HepG2 (cell line): ENCODE data around the gene RINL. TPM values are rescaled to one million over a fixed set of nuclear protein-coding genes. Genes with fewer than 3 reads are reported as not detected.

ENCODE experiments used
- ATF7-NPFF ChIP-seq: sonication (generic); formaldehyde crosslinking; IDR thresholded peaks from 2 replicates; pipeline ENCODE4 v1.8.1; 2023; ENCODE audit warnings: mild to moderate bottlenecking, low read depth, missing genetic modification reagents, moderate library complexity
- HNRNPH1 ChIP-seq: fragments of 200-400 bp; formaldehyde crosslinking; optimal IDR thresholded peaks from 2 replicates; pipeline ENCODE3; 2017; ENCODE audit warnings: mild to moderate bottlenecking, low read depth, low read length
- KDM6A ChIP-seq: IDR thresholded peaks from 2 replicates; pipeline ENCODE4 v1.6.1; 2016; ENCODE audit warnings: low read depth
- MBD4 ChIP-seq: IDR thresholded peaks from 2 replicates; pipeline ENCODE4 v1.6.1; 2012; ENCODE audit warnings: low read length, inconsistent platforms, borderline replicate concordance
- PHF21A ChIP-seq: sonication (generic); formaldehyde crosslinking; IDR thresholded peaks from 2 replicates; pipeline ENCODE4 v1.5.0; 2020; ENCODE audit warnings: mild to moderate bottlenecking, missing genetic modification reagents
- PPARG ChIP-seq: conservative IDR thresholded peaks from 2 replicates; pipeline ENCODE4 v1.6.1; 2016; ENCODE audit warnings: missing biosample characterization, missing genetic modification reagents
- RNF2 ChIP-seq: fragments of 450-650 bp; conservative IDR thresholded peaks from 2 replicates; pipeline ENCODE4 v1.6.1; 2016; ENCODE audit warnings: low read depth
- SP4 ChIP-seq: sonication (generic); formaldehyde crosslinking; IDR thresholded peaks from 2 replicates; pipeline ENCODE4 v1.8.1; 2023; ENCODE audit warnings: mild to moderate bottlenecking, missing genetic modification reagents
- ZMYM3 ChIP-seq: sonication (generic); formaldehyde crosslinking; IDR thresholded peaks from 2 replicates; pipeline ENCODE4 v1.5.1; 2020; ENCODE audit warnings: mild to moderate bottlenecking, missing genetic modification reagents
- ZNF224 ChIP-seq: sonication (generic); formaldehyde crosslinking; IDR thresholded peaks from 2 replicates; pipeline ENCODE4 v1.5.0; 2020; ENCODE audit warnings: mild to moderate bottlenecking, missing genetic modification reagents
- ZNF660 ChIP-seq: sonication (generic); formaldehyde crosslinking; IDR thresholded peaks from 2 replicates; pipeline ENCODE4 v1.5.1; 2020; ENCODE audit warnings: mild to moderate bottlenecking, low read depth, missing genetic modification reagents, borderline replicate concordance
- polyA plus RNA-seq, 8 experiments: library from polyadenylated mRNA; depleted of rRNA in 3 of 8; stranded (reverse) in 7 of 8; unstranded in 1 of 8; fragments of >200 nt; fragmentation: Illumina TruSeq in 4 of 8; extraction: Trizol in 4 of 8; gene quantifications; 2 replicates each; pipeline versions ENCODE4 v1.2.1 to v1.2.3, GENCODE V29; 2011 to 2016; ENCODE audit warnings: low read depth in 4 of 8, missing spikeins in 1 of 8, mixed read lengths in 1 of 8; ENCODE audit not compliant: insufficient read depth in 1 of 8
- total RNA-seq, 5 experiments: library from RNA; depleted of rRNA; stranded (reverse); fragments of >200 nt; fragmentation: Illumina TruSeq; extraction: Trizol; gene quantifications; 2 replicates each; pipeline ENCODE4 v1.2.3, GENCODE V29; 2016; ENCODE audit warnings: low read depth in 1 of 5
- TF ChIP-seq, protein P1 (sequence below), 2 experiments: IDR thresholded peaks; 2 replicates each; pipeline ENCODE4 v1.6.1; 2011 to 2012; ENCODE audit warnings: low read length in 2 of 2, borderline replicate concordance in 1 of 2, low read depth in 1 of 2, mild to moderate bottlenecking in 1 of 2, moderate library complexity in 1 of 2
- TF ChIP-seq, protein P2 (sequence below): sonication (generic); formaldehyde crosslinking; IDR thresholded peaks from 2 replicates; pipeline ENCODE4 v1.5.0; 2020; ENCODE audit warnings: missing genetic modification reagents
- TF ChIP-seq, protein P3 (sequence below): sonication (generic); formaldehyde crosslinking; IDR thresholded peaks from 2 replicates; pipeline ENCODE4 v1.4.0; 2020; ENCODE audit warnings: mild to moderate bottlenecking, missing genetic modification reagents
- TF ChIP-seq, protein P4 (sequence below): sonication (generic); formaldehyde crosslinking; IDR thresholded peaks from 2 replicates; pipeline ENCODE4 v1.8.0; 2022; ENCODE audit warnings: mild to moderate bottlenecking, missing genetic modification reagents, moderate library complexity
- TF ChIP-seq, protein P5 (sequence below): sonication (generic); formaldehyde crosslinking; IDR thresholded peaks from 2 replicates; pipeline ENCODE4 v1.4.0; 2020; ENCODE audit warnings: missing genetic modification reagents
- TF ChIP-seq, protein P6 (sequence below): sonication (generic); formaldehyde crosslinking; IDR thresholded peaks from 2 replicates; pipeline ENCODE4 v1.5.0; 2020; ENCODE audit warnings: missing genetic modification reagents
- TF ChIP-seq, protein P7 (sequence below): fragments of 450-650 bp; IDR thresholded peaks from 2 replicates; pipeline ENCODE4 v1.6.1; 2016

Gene RINL
- total and polyA plus RNA-seq, 2 of the 13 experiments (the other 11 are each of a cell fraction or from before 2014, with no cell fraction given) = 11.4 to 18.0 TPM

DNA sequence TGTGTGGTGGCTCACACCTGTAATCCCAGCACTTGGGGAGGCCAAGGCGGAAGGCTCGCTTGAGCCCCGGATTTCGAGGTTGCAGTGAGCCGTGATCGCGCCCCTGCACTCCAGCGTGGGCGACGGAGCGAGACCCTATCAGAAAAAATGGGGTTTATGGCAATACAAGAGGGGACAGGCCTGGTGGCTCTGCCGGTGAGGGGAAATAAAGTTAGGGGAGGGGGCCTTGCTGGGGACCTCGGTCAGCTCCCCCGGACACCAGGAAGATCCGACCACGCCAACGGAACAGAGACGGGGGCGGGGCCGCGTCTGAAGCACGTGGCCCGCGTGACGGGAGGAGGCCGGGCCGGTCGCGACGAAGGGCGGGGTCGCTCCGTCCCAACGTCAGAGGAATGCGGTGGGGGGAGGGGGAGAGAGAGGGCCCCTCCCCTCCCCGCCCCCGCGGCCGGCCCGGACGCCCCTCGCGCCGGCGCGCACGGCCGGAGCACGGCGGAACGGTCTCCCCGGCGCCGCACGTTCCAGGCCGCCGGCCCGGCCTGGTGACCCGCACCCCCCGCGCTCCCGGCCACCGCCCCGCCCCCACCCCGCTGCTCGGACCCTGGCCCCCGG is 26.3 kb downstream of the RINL start (continued):
- TF ChIP-seq, protein P1, sequence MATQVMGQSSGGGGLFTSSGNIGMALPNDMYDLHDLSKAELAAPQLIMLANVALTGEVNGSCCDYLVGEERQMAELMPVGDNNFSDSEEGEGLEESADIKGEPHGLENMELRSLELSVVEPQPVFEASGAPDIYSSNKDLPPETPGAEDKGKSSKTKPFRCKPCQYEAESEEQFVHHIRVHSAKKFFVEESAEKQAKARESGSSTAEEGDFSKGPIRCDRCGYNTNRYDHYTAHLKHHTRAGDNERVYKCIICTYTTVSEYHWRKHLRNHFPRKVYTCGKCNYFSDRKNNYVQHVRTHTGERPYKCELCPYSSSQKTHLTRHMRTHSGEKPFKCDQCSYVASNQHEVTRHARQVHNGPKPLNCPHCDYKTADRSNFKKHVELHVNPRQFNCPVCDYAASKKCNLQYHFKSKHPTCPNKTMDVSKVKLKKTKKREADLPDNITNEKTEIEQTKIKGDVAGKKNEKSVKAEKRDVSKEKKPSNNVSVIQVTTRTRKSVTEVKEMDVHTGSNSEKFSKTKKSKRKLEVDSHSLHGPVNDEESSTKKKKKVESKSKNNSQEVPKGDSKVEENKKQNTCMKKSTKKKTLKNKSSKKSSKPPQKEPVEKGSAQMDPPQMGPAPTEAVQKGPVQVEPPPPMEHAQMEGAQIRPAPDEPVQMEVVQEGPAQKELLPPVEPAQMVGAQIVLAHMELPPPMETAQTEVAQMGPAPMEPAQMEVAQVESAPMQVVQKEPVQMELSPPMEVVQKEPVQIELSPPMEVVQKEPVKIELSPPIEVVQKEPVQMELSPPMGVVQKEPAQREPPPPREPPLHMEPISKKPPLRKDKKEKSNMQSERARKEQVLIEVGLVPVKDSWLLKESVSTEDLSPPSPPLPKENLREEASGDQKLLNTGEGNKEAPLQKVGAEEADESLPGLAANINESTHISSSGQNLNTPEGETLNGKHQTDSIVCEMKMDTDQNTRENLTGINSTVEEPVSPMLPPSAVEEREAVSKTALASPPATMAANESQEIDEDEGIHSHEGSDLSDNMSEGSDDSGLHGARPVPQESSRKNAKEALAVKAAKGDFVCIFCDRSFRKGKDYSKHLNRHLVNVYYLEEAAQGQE (IDR thresholded peaks at IDR 0.05; ENCODE audit: borderline replicate concordance in 1 of 2, low read depth in 1 of 2, low read length in 2 of 2) = no peak; a peak in 2 of 4 replicates
- TF ChIP-seq HNRNPH1 (no peak), MBD4 (no peak), PPARG (CRISPR knock-in tag) (no peak), ZMYM3 (peak; percentile 48), RNF2 (no peak), PHF21A (CRISPR knock-in tag) (peak; percentile 39; the same call in 1 of the 2 replicates), ATF7-NPFF (CRISPR knock-in tag) (0 out of 2 replicates have a peak, but pooled peaks have one; percentile 63), KDM6A (CRISPR knock-in tag) (no peak), SP4 (peak; percentile 66; the same call in 1 of the 2 replicates), ZNF660 (CRISPR knock-in tag) (no peak), ZNF224 (CRISPR knock-in tag) (no peak)
- TF ChIP-seq, protein P2, sequence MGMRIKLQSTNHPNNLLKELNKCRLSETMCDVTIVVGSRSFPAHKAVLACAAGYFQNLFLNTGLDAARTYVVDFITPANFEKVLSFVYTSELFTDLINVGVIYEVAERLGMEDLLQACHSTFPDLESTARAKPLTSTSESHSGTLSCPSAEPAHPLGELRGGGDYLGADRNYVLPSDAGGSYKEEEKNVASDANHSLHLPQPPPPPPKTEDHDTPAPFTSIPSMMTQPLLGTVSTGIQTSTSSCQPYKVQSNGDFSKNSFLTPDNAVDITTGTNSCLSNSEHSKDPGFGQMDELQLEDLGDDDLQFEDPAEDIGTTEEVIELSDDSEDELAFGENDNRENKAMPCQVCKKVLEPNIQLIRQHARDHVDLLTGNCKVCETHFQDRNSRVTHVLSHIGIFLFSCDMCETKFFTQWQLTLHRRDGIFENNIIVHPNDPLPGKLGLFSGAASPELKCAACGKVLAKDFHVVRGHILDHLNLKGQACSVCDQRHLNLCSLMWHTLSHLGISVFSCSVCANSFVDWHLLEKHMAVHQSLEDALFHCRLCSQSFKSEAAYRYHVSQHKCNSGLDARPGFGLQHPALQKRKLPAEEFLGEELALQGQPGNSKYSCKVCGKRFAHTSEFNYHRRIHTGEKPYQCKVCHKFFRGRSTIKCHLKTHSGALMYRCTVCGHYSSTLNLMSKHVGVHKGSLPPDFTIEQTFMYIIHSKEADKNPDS (CRISPR knock-in tag) = no peak
- TF ChIP-seq, protein P3, sequence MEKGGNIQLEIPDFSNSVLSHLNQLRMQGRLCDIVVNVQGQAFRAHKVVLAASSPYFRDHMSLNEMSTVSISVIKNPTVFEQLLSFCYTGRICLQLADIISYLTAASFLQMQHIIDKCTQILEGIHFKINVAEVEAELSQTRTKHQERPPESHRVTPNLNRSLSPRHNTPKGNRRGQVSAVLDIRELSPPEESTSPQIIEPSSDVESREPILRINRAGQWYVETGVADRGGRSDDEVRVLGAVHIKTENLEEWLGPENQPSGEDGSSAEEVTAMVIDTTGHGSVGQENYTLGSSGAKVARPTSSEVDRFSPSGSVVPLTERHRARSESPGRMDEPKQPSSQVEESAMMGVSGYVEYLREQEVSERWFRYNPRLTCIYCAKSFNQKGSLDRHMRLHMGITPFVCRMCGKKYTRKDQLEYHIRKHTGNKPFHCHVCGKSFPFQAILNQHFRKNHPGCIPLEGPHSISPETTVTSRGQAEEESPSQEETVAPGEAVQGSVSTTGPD (CRISPR knock-in tag) = no peak
- TF ChIP-seq, protein P4, sequence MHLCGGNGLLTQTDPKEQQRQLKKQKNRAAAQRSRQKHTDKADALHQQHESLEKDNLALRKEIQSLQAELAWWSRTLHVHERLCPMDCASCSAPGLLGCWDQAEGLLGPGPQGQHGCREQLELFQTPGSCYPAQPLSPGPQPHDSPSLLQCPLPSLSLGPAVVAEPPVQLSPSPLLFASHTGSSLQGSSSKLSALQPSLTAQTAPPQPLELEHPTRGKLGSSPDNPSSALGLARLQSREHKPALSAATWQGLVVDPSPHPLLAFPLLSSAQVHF (CRISPR knock-in tag) = no peak; the same call in 1 of the 2 replicates
- TF ChIP-seq, protein P5, sequence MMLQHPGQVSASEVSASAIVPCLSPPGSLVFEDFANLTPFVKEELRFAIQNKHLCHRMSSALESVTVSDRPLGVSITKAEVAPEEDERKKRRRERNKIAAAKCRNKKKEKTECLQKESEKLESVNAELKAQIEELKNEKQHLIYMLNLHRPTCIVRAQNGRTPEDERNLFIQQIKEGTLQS (CRISPR knock-in tag) = no peak; the same call in 1 of the 2 replicates
- TF ChIP-seq, protein P6, sequence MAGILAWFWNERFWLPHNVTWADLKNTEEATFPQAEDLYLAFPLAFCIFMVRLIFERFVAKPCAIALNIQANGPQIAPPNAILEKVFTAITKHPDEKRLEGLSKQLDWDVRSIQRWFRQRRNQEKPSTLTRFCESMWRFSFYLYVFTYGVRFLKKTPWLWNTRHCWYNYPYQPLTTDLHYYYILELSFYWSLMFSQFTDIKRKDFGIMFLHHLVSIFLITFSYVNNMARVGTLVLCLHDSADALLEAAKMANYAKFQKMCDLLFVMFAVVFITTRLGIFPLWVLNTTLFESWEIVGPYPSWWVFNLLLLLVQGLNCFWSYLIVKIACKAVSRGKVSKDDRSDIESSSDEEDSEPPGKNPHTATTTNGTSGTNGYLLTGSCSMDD = no peak
- TF ChIP-seq, protein P7, sequence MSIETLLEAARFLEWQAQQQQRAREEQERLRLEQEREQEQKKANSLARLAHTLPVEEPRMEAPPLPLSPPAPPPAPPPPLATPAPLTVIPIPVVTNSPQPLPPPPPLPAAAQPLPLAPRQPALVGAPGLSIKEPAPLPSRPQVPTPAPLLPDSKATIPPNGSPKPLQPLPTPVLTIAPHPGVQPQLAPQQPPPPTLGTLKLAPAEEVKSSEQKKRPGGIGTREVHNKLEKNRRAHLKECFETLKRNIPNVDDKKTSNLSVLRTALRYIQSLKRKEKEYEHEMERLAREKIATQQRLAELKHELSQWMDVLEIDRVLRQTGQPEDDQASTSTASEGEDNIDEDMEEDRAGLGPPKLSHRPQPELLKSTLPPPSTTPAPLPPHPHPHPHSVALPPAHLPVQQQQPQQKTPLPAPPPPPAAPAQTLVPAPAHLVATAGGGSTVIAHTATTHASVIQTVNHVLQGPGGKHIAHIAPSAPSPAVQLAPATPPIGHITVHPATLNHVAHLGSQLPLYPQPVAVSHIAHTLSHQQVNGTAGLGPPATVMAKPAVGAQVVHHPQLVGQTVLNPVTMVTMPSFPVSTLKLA = peak; percentile 89
